Loucy (cell line): ENCODE measurements around the gene FLT4.

Source experiments
- H2AFZ ChIP-seq: fragments of 200-600 bp; sonication (generic); 2 replicates; pipeline ENCODE4 v1.6.0; 2016; ENCODE audit warnings: antibody characterized with exemption, mild to moderate bottlenecking, low read length, moderate library complexity
- H3F3A ChIP-seq: fragments of 200-600 bp; 2 replicates; pipeline ENCODE4 v1.6.0; 2016; ENCODE audit warnings: antibody characterized with exemption, low read depth, mild to moderate bottlenecking
- H3K27me3 ChIP-seq: fragments of 200-600 bp; sonication (generic); 2 replicates; pipeline ENCODE4 v1.6.1; 2014; ENCODE audit warnings: low read length, mild to moderate bottlenecking; ENCODE audit not compliant: insufficient read depth, poor library complexity, severe bottlenecking
- H3K36me3 ChIP-seq: fragments of 200-600 bp; sonication (generic); 2 replicates; pipeline ENCODE4 v1.6.1; 2016; ENCODE audit warnings: low read length; ENCODE audit not compliant: insufficient read depth
- H3K4me1 ChIP-seq: fragments of 200-600 bp; sonication (generic); 2 replicates; pipeline ENCODE4 v1.5.1; 2014; ENCODE audit warnings: low read length, mild to moderate bottlenecking; ENCODE audit not compliant: insufficient read depth, poor library complexity, severe bottlenecking
- H3K4me2 ChIP-seq: fragments of 200-600 bp; sonication (generic); 2 replicates; pipeline ENCODE4 v1.6.0; 2014; ENCODE audit warnings: antibody characterized with exemption, low read length, low read depth, mild to moderate bottlenecking; ENCODE audit not compliant: poor library complexity, severe bottlenecking
- H3K4me3 ChIP-seq: fragments of 200-600 bp; sonication (generic); 2 replicates; pipeline ENCODE4 v1.5.1; 2014; ENCODE audit warnings: low read length, mild to moderate bottlenecking, mixed read lengths; ENCODE audit not compliant: poor library complexity, severe bottlenecking
- H3K79me2 ChIP-seq: fragments of 200-600 bp; sonication (generic); 2 replicates; pipeline ENCODE4 v1.6.1; 2014; ENCODE audit warnings: low read length; ENCODE audit not compliant: insufficient read depth
- H3K9ac ChIP-seq: fragments of 200-600 bp; sonication (generic); 2 replicates; pipeline ENCODE4 v1.6.0; 2014; ENCODE audit warnings: mild to moderate bottlenecking, low read depth, low read length, moderate library complexity; ENCODE audit not compliant: poor library complexity, severe bottlenecking
- H3K9me2 ChIP-seq: fragments of 200-600 bp; sonication (generic); replicated peaks from 2 replicates; pipeline ENCODE4 v1.6.1; 2016; ENCODE audit warnings: low read depth, low read length, mixed read lengths
- H3K9me3 ChIP-seq: fragments of 200-600 bp; sonication (generic); 2 replicates; pipeline ENCODE4 v1.6.1; 2014; ENCODE audit warnings: mild to moderate bottlenecking, antibody characterized with exemption, low read length, low read depth; ENCODE audit not compliant: insufficient read depth
- H4K20me1 ChIP-seq: fragments of 200-600 bp; sonication (generic); 2 replicates; pipeline ENCODE4 v1.6.0; 2014; ENCODE audit warnings: antibody characterized with exemption, low read length, mild to moderate bottlenecking; ENCODE audit not compliant: insufficient read depth, poor library complexity, severe bottlenecking
- CTCF ChIP-seq: fragments of 200-600 bp; sonication (generic); conservative IDR thresholded peaks from 2 replicates; pipeline ENCODE4 v1.5.1; 2014; ENCODE audit warnings: mild to moderate bottlenecking, antibody characterized with exemption, low read length
- EZH2phosphoT487 ChIP-seq: fragments of 200-600 bp; IDR thresholded peaks from 2 replicates; pipeline ENCODE4 v1.6.1; 2018; ENCODE audit warnings: antibody characterized with exemption, mild to moderate bottlenecking, moderate library complexity, borderline replicate concordance

FLT4 gene

DNA sequence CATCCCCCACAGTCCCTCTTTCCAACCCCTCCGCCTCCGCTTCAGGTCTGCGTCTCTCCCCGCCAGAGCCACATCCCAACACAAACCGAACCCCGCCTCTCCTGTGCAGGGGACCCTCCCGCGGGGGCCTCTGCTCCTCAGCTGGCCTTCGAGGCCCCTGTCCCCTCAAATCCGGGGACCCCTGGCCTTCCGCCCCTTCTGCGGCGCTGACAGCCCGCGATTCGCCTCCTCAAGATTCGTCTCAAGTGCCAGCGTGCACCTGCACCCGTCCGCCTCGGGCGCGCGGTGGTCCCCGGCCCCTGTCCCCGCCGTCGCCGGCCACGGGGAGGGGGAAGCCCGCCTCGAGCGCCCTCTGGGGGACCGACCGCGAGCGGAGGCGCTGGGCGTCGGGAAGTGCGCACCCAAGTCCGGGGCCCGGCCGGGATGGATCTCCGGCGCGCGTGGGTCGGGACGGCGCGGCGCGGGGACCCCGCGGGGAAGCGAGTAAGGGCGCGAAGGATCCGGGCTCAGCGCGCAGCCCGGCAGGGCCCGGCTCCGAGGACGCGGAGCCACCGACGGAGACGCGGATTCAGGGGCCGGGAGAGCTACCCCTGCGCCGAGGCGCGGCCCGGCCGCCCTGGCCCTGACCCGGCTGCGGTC, 623 bp downstream of the FLT4 start:
- TF ChIP-seq EZH2phosphoT487 (no peak), CTCF (peak; percentile 13; the same call in 1 of the 2 replicates)

GRCh38 chr5:180647941-180648500, 1.4 kb downstream of the FLT4 start:
- no peaks in the 10 kb centered on the region for H3F3A ChIP-seq
- H3K79me2 ChIP-seq: no peaks in the 10 kb centered on the region
- no peak overlapping the region for H2AFZ ChIP-seq
- H3K9me3 ChIP-seq: no peaks in the 10 kb centered on the region
- H3K9ac ChIP-seq: no peak overlapping the region
- H3K4me3 ChIP-seq: no peak overlapping the region
- H3K36me3 ChIP-seq: no peaks in the 10 kb centered on the region
- no peak overlapping the region for H3K4me2 ChIP-seq
- H3K9me2 ChIP-seq: no peaks in the 10 kb centered on the region
- no peaks in the 10 kb centered on the region for H3K27me3 ChIP-seq
- no peaks in the 10 kb centered on the region for H3K4me1 ChIP-seq
- H4K20me1 ChIP-seq: no peaks in the 10 kb centered on the region
- TF ChIP-seq CTCF (no peak), EZH2phosphoT487 (no peak)

More for the DNA sequence above, 623 bp downstream of the FLT4 start:
- Histone ChIP-seq H2AFZ (no peak overlapping the region), H3K4me1 (no peaks in the 10 kb centered on the region), H3K9ac (no peak overlapping the region), H3K9me2 (no peaks in the 10 kb centered on the region), H3K9me3 (no peaks in the 10 kb centered on the region), H3K36me3 (no peaks in the 10 kb centered on the region), H3K79me2 (no peaks in the 10 kb centered on the region), H3K27me3 (no peaks in the 10 kb centered on the region), H3F3A (no peaks in the 10 kb centered on the region), H4K20me1 (no peaks in the 10 kb centered on the region), H3K4me2 (no peak overlapping the region), H3K4me3 (no peak overlapping the region)

- H3F3A ChIP-seq: no peaks in the 10 kb centered on the region
- H3K27me3 ChIP-seq: no peaks in the 10 kb centered on the region
- no peaks in the 10 kb centered on the region for H4K20me1 ChIP-seq
- no peaks in the 10 kb centered on the region for H3K4me1 ChIP-seq
- H3K4me3 ChIP-seq: no peak overlapping the region
- H2AFZ ChIP-seq: no peak overlapping the region
- TF ChIP-seq CTCF: no peak
- TF ChIP-seq EZH2phosphoT487: no peak
- no peak overlapping the region for H3K9ac ChIP-seq
- no peaks in the 10 kb centered on the region for H3K79me2 ChIP-seq
- H3K4me2 ChIP-seq: no peak overlapping the region
- no peaks in the 10 kb centered on the region for H3K9me2 ChIP-seq
- H3K36me3 ChIP-seq: no peaks in the 10 kb centered on the region
- H3K9me3 ChIP-seq: no peaks in the 10 kb centered on the region
Observed at GRCh38 chr5:180647465-180647864, 1.9 kb downstream of the FLT4 start.
